Measurements from ENCODE around the gene B9D2. TPM values are rescaled to one million over a fixed set of nuclear protein-coding genes. Genes with fewer than 3 reads are reported as not detected.

Gene B9D2
- total RNA-seq, 1 experiment from 2014 or later: 10.8 TPM

DNA sequence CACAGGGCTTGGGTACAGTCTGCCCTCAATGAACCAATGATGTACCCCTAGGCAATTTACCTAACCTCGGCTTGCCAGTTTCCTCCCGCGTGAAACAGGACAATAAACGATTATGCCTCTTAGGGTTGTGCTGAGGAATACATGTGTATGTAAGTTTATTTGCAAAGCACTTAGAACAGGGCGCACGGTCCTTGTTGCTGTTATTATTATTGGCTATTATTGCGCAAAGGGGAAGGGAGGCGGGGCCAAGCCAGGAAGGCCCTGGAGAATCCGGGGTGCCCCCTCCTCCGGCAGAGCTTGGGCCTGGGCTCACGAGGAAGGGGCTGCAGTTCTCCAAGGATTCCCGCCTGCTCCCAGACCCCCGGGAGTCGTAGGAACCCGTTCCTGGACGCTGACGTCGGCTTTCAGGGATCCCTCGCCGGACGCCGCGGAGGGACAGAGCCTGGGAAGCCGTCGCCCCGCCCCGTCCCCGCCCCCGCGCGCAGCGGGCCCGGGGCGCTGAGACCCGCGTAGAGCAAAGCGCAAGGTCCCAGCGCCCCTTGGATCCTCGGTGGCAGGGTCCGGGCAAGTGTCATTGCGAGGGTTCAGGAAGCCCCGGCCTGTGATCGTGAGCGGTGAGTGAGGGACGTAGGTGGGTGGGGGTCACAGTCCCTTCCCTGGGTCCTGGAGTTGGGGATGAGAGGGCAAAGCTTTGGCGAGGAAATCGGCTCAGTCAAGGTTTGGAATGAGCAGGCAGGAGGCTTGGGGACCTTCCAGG is 12.5 kb upstream of the B9D2 start, which contains the start of gene TMEM91:
Gene TMEM91, plus strand, starts transcription at position 293 of the 757 bp plus-strand sequence. CDS start 1,777 bp downstream, outside the sequence.
- no peaks in the 10 kb centered on the region for H4K20me1 ChIP-seq (ENCODE audit: insufficient read depth)
- H3K9me3 ChIP-seq (ENCODE audit: insufficient read depth, low read depth): no peaks in the 10 kb centered on the region
- no peaks in the 10 kb centered on the region for H3F3A ChIP-seq (ENCODE audit: insufficient read depth, low read depth)
- ChIA-PET POLR2A (ENCODE audit: unreplicated experiment) (interaction anchor here (0.6 to 0.7 kb wide), 2 partner anchors 9 to 192 kb away, joined by 3 to 15 read pairs; no protein-coding TSS in a partner anchor), CTCF (no interaction called here)
- DNase-seq: no peak
- intact Hi-C loops (cut with micrococcal nuclease; ENCODE audit: unreplicated experiment): no loop called here
- no peak within 1 kb of the TSS for H3K4me2 ChIP-seq
- H3K27ac ChIP-seq: no peak within 1 kb of the TSS
- no TSS peak for BruUV-seq (replicated peaks)
- no peak within 1 kb of the TSS for H2AFZ ChIP-seq
- no peaks in the 10 kb centered on the region for H3K9me2 ChIP-seq (ENCODE audit: insufficient read depth)
- TF ChIP-seq, protein P1, sequence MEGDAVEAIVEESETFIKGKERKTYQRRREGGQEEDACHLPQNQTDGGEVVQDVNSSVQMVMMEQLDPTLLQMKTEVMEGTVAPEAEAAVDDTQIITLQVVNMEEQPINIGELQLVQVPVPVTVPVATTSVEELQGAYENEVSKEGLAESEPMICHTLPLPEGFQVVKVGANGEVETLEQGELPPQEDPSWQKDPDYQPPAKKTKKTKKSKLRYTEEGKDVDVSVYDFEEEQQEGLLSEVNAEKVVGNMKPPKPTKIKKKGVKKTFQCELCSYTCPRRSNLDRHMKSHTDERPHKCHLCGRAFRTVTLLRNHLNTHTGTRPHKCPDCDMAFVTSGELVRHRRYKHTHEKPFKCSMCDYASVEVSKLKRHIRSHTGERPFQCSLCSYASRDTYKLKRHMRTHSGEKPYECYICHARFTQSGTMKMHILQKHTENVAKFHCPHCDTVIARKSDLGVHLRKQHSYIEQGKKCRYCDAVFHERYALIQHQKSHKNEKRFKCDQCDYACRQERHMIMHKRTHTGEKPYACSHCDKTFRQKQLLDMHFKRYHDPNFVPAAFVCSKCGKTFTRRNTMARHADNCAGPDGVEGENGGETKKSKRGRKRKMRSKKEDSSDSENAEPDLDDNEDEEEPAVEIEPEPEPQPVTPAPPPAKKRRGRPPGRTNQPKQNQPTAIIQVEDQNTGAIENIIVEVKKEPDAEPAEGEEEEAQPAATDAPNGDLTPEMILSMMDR (conservative IDR thresholded peaks at IDR 0.05): no peak
- TF ChIP-seq EZH2 (IDR thresholded peaks at IDR 0.05; ENCODE audit: low read depth): no peak
- H3K79me2 ChIP-seq (ENCODE audit: low read depth): no peaks in the 10 kb centered on the region
- H3K4me3 ChIP-seq: no peak within 1 kb of the TSS
- H3K27me3 ChIP-seq (ENCODE audit: insufficient read depth, low read depth): no peaks in the 10 kb centered on the region
- no peaks in the 10 kb centered on the region for H3K36me3 ChIP-seq (ENCODE audit: low read depth)
- no peaks in the 10 kb centered on the region for H3K4me1 ChIP-seq (replicated peaks; ENCODE audit: insufficient read depth)

DNA sequence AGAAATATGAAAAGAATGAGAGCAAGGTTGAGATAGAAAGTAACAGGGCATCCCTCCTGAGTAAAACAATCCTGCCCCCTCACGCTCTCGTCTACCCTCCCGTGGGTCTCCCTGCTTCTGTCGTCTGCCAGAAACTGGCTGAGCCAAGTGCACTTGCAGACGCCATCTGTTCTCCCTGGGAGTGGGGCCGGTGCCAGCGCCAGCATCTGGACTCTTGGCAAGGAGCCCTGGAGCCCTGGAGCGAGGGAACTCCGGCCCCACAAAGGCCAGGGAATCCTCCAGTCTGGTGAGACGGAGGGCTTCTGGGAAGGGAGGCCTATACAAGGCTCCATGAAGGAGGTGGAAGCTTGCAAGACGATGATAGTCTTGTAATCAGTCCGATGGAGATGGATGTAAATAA is 10.0 kb upstream of the B9D2 start:
- no peaks in the 10 kb centered on the region for H3K36me3 ChIP-seq (ENCODE audit: low read depth)
- H4K20me1 ChIP-seq (ENCODE audit: insufficient read depth): no peaks in the 10 kb centered on the region
- H3K4me1 ChIP-seq (replicated peaks; ENCODE audit: insufficient read depth): no peaks in the 10 kb centered on the region
- BruUV-seq (replicated peaks): no TSS peak
- ChIA-PET CTCF (no interaction called here), POLR2A (ENCODE audit: unreplicated experiment) (no interaction called here)
- H3K9me3 ChIP-seq (ENCODE audit: insufficient read depth, low read depth): no peaks in the 10 kb centered on the region
- H3K4me2 ChIP-seq: no peak overlapping the region
- TF ChIP-seq, protein P1 (conservative IDR thresholded peaks at IDR 0.05): no peak
- no peak for TF ChIP-seq EZH2 (IDR thresholded peaks at IDR 0.05; ENCODE audit: low read depth)
- intact Hi-C loops (cut with micrococcal nuclease; ENCODE audit: unreplicated experiment): no loop called here
- H3K79me2 ChIP-seq (ENCODE audit: low read depth): no peaks in the 10 kb centered on the region
- no peak overlapping the region for H2AFZ ChIP-seq
- H3K4me3 ChIP-seq: no peak overlapping the region
- no peak overlapping the region for H3K27ac ChIP-seq
- H3F3A ChIP-seq (ENCODE audit: insufficient read depth, low read depth): no peaks in the 10 kb centered on the region
- H3K9me2 ChIP-seq (ENCODE audit: insufficient read depth): no peaks in the 10 kb centered on the region
- H3K27me3 ChIP-seq (ENCODE audit: insufficient read depth, low read depth): no peaks in the 10 kb centered on the region
- DNase-seq: no peak

DNA sequence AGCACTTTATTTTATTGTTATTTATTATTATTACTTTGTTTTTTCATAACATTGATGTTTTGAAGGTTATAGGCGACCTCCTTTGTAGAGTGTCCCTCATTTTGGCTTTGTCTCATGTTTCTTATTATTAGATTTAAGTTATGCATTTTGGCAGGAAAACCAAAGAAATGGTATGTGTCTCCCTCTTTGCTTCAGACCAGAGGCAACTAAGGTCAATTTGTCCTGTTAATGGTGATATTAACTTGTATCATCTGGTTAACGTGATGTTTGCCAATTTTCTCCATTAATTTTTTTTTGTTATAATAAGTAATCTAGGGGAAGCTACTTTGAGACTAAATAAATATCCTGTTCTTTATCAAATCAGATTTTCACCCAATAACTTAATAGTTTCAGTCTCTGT is 8.6 kb upstream of the B9D2 start:
- ChIA-PET POLR2A (ENCODE audit: unreplicated experiment) (no interaction called here), CTCF (no interaction called here)
- Histone ChIP-seq H3K9me2 (ENCODE audit: insufficient read depth) (no peaks in the 10 kb centered on the region), H3K9me3 (ENCODE audit: insufficient read depth, low read depth) (no peaks in the 10 kb centered on the region), H3K4me3 (no peak overlapping the region), H3K27me3 (ENCODE audit: insufficient read depth, low read depth) (no peaks in the 10 kb centered on the region), H3F3A (ENCODE audit: insufficient read depth, low read depth) (no peaks in the 10 kb centered on the region), H3K4me2 (no peak overlapping the region), H3K79me2 (ENCODE audit: low read depth) (no peaks in the 10 kb centered on the region), H3K4me1 (replicated peaks; ENCODE audit: insufficient read depth) (peaks cover 7% of the 10 kb centered on the region; the same call in 1 of the 2 replicates), H3K27ac (no peak overlapping the region), H3K36me3 (ENCODE audit: low read depth) (no peaks in the 10 kb centered on the region), H2AFZ (no peak overlapping the region), H4K20me1 (ENCODE audit: insufficient read depth) (no peaks in the 10 kb centered on the region)
- DNase-seq: no peak
- no TSS peak for BruUV-seq (replicated peaks)
- TF ChIP-seq, protein P1 (conservative IDR thresholded peaks at IDR 0.05): no peak
- TF ChIP-seq EZH2 (IDR thresholded peaks at IDR 0.05; ENCODE audit: low read depth): no peak
- intact Hi-C loops (cut with micrococcal nuclease; ENCODE audit: unreplicated experiment): no loop called here
